IMR-90 (cell line): Measurements from ENCODE around the gene COL23A1. TPM values are rescaled to one million over a fixed set of nuclear protein-coding genes. Genes with fewer than 3 reads are reported as not detected.

Experiments used
- ATAC-seq: fragments of 200-7000 bp; cut with Tn5 transposase; 2 replicates; pipeline ENCODE4 v1.9.1; 2020; ENCODE audit warnings: low read depth, mild to moderate bottlenecking, moderate library complexity
- BruUV-seq: library from RNA; stranded (reverse); fragments of 400-500 nt; replicated peaks from 2 replicates; lab custom pipeline; 2021; lab: Mats Ljungman, UMichigan
- CTCF ChIA-PET: fragments of 300-600 bp; formaldehyde crosslinking; extraction: SDS; loops from one replicate; lab custom pipeline; 2021; ENCODE audit warnings: antibody characterized with exemption; lab: Yijun Ruan, JAX
- POLR2A ChIA-PET: fragments of 300-600 bp; sonication (Branson Sonifier 250); formaldehyde crosslinking; loops from one replicate; lab custom pipeline; 2022; ENCODE audit warnings: antibody characterized with exemption; ENCODE audit not compliant: unreplicated experiment; lab: Charles Lee
- DNase-seq: peaks from one replicate; pipeline ENCODE4 v3.0.0; 2013
- H2AFZ ChIP-seq: replicated peaks from 2 replicates; pipeline ENCODE3; 2013; ENCODE audit warnings: low read length, mild to moderate bottlenecking; ENCODE audit not compliant: poor library complexity
- H2AK5ac ChIP-seq: 2 replicates; pipeline ENCODE4 v1.6.1; 2013; ENCODE audit warnings: low read depth, low read length, inconsistent platforms
- H2AK9ac ChIP-seq: replicated peaks from 2 replicates; pipeline ENCODE3; 2013; ENCODE audit warnings: mild to moderate bottlenecking, low read depth, low read length, moderate library complexity; ENCODE audit not compliant: poor library complexity
- H2BK120ac ChIP-seq: 2 replicates; pipeline ENCODE4 v1.6.1; 2013; ENCODE audit warnings: low read depth, low read length, inconsistent platforms
- H2BK15ac ChIP-seq: 3 replicates; pipeline ENCODE4 v1.6.1; 2013; ENCODE audit warnings: low read depth, low read length, inconsistent platforms
- H2BK20ac ChIP-seq: 2 replicates; pipeline ENCODE4 v1.6.1; 2013; ENCODE audit warnings: low read depth, mild to moderate bottlenecking, inconsistent platforms, low read length, moderate library complexity
- H2BK5ac ChIP-seq: 2 replicates; pipeline ENCODE4 v1.6.1; 2013; ENCODE audit warnings: mild to moderate bottlenecking, low read depth, low read length, inconsistent platforms; ENCODE audit not compliant: poor library complexity, severe bottlenecking
- H3K14ac ChIP-seq: replicated peaks from 2 replicates; pipeline ENCODE4 v1.6.1; 2013; ENCODE audit warnings: low read depth, low read length, inconsistent platforms
- H3K18ac ChIP-seq: 2 replicates; pipeline ENCODE4 v1.6.1; 2013; ENCODE audit warnings: low read depth, low read length, control low read depth
- H3K23ac ChIP-seq: 2 replicates; pipeline ENCODE4 v1.6.1; 2013; ENCODE audit warnings: low read depth, low read length, inconsistent platforms
- H3K27ac ChIP-seq: 2 replicates; pipeline ENCODE4 v1.5.1; 2013; ENCODE audit warnings: mild to moderate bottlenecking, control low read depth, low read length; ENCODE audit not compliant: insufficient read depth
- H3K27me3 ChIP-seq: 2 replicates; pipeline ENCODE4 v1.6.1; 2013; ENCODE audit warnings: low read length; ENCODE audit not compliant: control insufficient read depth, insufficient read depth
- H3K36me3 ChIP-seq: 2 replicates; pipeline ENCODE4 v1.6.1; 2013; ENCODE audit warnings: low read length, mixed read lengths; ENCODE audit not compliant: control insufficient read depth, insufficient read depth
- H3K4ac ChIP-seq: 2 replicates; pipeline ENCODE4 v1.6.1; 2013; ENCODE audit warnings: low read depth, low read length, inconsistent platforms
- H3K4me1 ChIP-seq: 2 replicates; pipeline ENCODE4 v1.6.1; 2013; ENCODE audit warnings: low read length, mixed read lengths; ENCODE audit not compliant: control insufficient read depth, insufficient read depth
- H3K4me2 ChIP-seq: 2 replicates; pipeline ENCODE4 v1.6.1; 2013; ENCODE audit warnings: low read depth, mild to moderate bottlenecking, control low read depth, low read length, moderate library complexity
- H3K4me3 ChIP-seq: 2 replicates; pipeline ENCODE4 v1.5.1; 2013; ENCODE audit warnings: low read depth, mild to moderate bottlenecking, control low read depth, low read length, moderate library complexity; ENCODE audit not compliant: insufficient read depth
- H3K56ac ChIP-seq: 2 replicates; pipeline ENCODE4 v1.6.1; 2013; ENCODE audit warnings: low read length, inconsistent platforms; ENCODE audit not compliant: insufficient read depth; ENCODE audit errors: extremely low read depth
- H3K79me1 ChIP-seq, 2 experiments: 2 replicates each; pipeline ENCODE4 v1.6.1; 2013; ENCODE audit warnings: low read length in 2 of 2, inconsistent platforms in 1 of 2, low read depth in 1 of 2
- H3K9ac ChIP-seq: 2 replicates; pipeline ENCODE4 v1.6.1; 2013; ENCODE audit warnings: low read depth, low read length, control low read depth
- H3K9me1 ChIP-seq: 2 replicates; pipeline ENCODE4 v1.6.1; 2013; ENCODE audit warnings: low read length, inconsistent platforms; ENCODE audit not compliant: insufficient read depth
- H3K9me3 ChIP-seq: 2 replicates; pipeline ENCODE4 v1.6.1; 2013; ENCODE audit warnings: low read length; ENCODE audit not compliant: control insufficient read depth, insufficient read depth
- H4K20me1 ChIP-seq: 2 replicates; pipeline ENCODE4 v1.6.1; 2013; ENCODE audit warnings: low read length, inconsistent platforms; ENCODE audit not compliant: insufficient read depth
- H4K5ac ChIP-seq: 2 replicates; pipeline ENCODE4 v1.6.1; 2013; ENCODE audit warnings: mild to moderate bottlenecking, low read depth, low read length, control low read depth
- H4K8ac ChIP-seq, 2 experiments: 2 replicates each; pipeline ENCODE4 v1.6.1; 2013; ENCODE audit warnings: low read depth in 2 of 2, low read length in 2 of 2, control low read depth in 1 of 2, inconsistent platforms in 1 of 2
- H4K91ac ChIP-seq: 2 replicates; pipeline ENCODE4 v1.6.1; 2013; ENCODE audit warnings: low read depth, low read length, inconsistent platforms; ENCODE audit not compliant: insufficient read depth
- BHLHE40 ChIP-seq: fragments of 150-350 bp; IDR thresholded peaks from 2 replicates; pipeline ENCODE4 v1.6.1; 2016; ENCODE audit warnings: mild to moderate bottlenecking, low read depth, low read length
- CHD1 ChIP-seq: IDR thresholded peaks from 2 replicates; pipeline ENCODE4 v1.6.1; 2012; ENCODE audit warnings: low read depth, low read length, improper control_type of control experiment
- CTCF ChIP-seq: conservative IDR thresholded peaks from 2 replicates; pipeline ENCODE4 v1.5.1; 2012; ENCODE audit warnings: mild to moderate bottlenecking, low read depth, low read length, improper control_type of control experiment
- ELK1 ChIP-seq: fragments of 150-350 bp; IDR thresholded peaks from 2 replicates; pipeline ENCODE4 v1.6.1; 2016; ENCODE audit warnings: low read depth, mild to moderate bottlenecking, low read length, moderate library complexity, borderline replicate concordance
- FOS ChIP-seq: fragments of 150-350 bp; IDR thresholded peaks from 2 replicates; pipeline ENCODE4 v1.6.1; 2016; ENCODE audit warnings: low read depth, low read length
- MAFK ChIP-seq: IDR thresholded peaks from 2 replicates; pipeline ENCODE4 v1.6.1; 2012; ENCODE audit warnings: low read depth, low read length, improper control_type of control experiment
- MAZ ChIP-seq: IDR thresholded peaks from 2 replicates; pipeline ENCODE4 v1.6.1; 2012; ENCODE audit warnings: low read depth, mild to moderate bottlenecking, low read length, improper control_type of control experiment, moderate library complexity, borderline replicate concordance
- MXI1 ChIP-seq: IDR thresholded peaks from 2 replicates; pipeline ENCODE4 v1.6.1; 2012; ENCODE audit warnings: low read depth, mild to moderate bottlenecking, low read length, moderate library complexity, borderline replicate concordance
- POLR2A ChIP-seq: IDR thresholded peaks from 2 replicates; pipeline ENCODE4 v1.6.1; 2012; ENCODE audit warnings: mild to moderate bottlenecking, low read depth, low read length
- RCOR1 ChIP-seq: IDR thresholded peaks from 2 replicates; pipeline ENCODE4 v1.6.1; 2012; ENCODE audit warnings: mild to moderate bottlenecking, low read length, improper control_type of control experiment; ENCODE audit not compliant: insufficient replicate concordance
- WGBS, 2 experiments: methylation state at CpG; one replicate each; pipeline versions ENCODE4 v1.1.5 to v1.1.7; 2013; ENCODE audit warnings: missing lambda C conversion rate in 2 of 2; ENCODE audit not compliant: insufficient read length in 1 of 2; ENCODE audit errors: extremely low coverage in 2 of 2; 5-methylcytosine and 5-hydroxymethylcytosine counted together
- dilution Hi-C: fragments of 300-500 bp; cut with HindIII; formaldehyde crosslinking; loops from one replicate; pipeline ENCODE4 v1.14.3; 2018; ENCODE audit warnings: low sequenced_read_pairs; ENCODE audit not compliant: unreplicated experiment
- in situ Hi-C: fragments of 300-500 bp; cut with MboI; formaldehyde crosslinking; loops from 3 replicates; pipeline ENCODE4 v1.14.3; 2019; ENCODE audit warnings: low sequenced_read_pairs, inconsistent platforms, mixed read lengths
- intact Hi-C: fragments of 100-400 bp; cut with micrococcal nuclease; formaldehyde crosslinking; loops from 2 replicates; pipeline ENCODE4 v1.10.0; 2022
- polyA plus RNA-seq, 3 experiments: library from polyadenylated mRNA; depleted of rRNA; stranded (reverse); fragments of >200 nt; gene quantifications; 2 replicates each; pipeline ENCODE4 v1.2.3, GENCODE V29; 2012; ENCODE audit warnings: low replicate concordance in 1 of 3
- total RNA-seq: library from RNA; depleted of rRNA; stranded (reverse); fragments of >200 nt; gene quantifications from 2 replicates; pipeline ENCODE4 v1.2.3, GENCODE V29; 2012

Gene COL23A1
- total and polyA plus RNA-seq, 2 of the 4 experiments (the other 2 are of a cell fraction), result not detected

GRCh38 chr5:178418031-178418430 is 172.2 kb downstream of the COL23A1 start:
- Histone ChIP-seq H3K27me3 (no peaks in the 10 kb centered on the region), H4K5ac (no peak overlapping the region), H2AK9ac (no peak overlapping the region), H4K20me1 (no peaks in the 10 kb centered on the region), H3K56ac (no peak overlapping the region), H3K23ac (no peak overlapping the region), H3K36me3 (no peaks in the 10 kb centered on the region), H3K27ac (no peak overlapping the region), H3K9me3 (peaks cover 12% of the 10 kb centered on the region), H3K4me1 (no peaks in the 10 kb centered on the region), H2AFZ (no peak overlapping the region), H3K14ac (no peak overlapping the region), H3K9me1 (no peaks in the 10 kb centered on the region), H3K4me3 (no peak overlapping the region), H2BK20ac (no peak overlapping the region), H3K4ac (no peak overlapping the region), H3K4me2 (no peak overlapping the region), H3K9ac (no peak overlapping the region), H4K8ac (no peak overlapping the region), H2BK120ac (no peak overlapping the region), H3K79me1 (no peaks in the 10 kb centered on the region), H2BK15ac (no peak overlapping the region), H2AK5ac (no peak overlapping the region), H2BK5ac (no peak overlapping the region), H4K91ac (no peak overlapping the region), H3K18ac (no peak overlapping the region)
- ChIA-PET POLR2A (no interaction called here), CTCF (no interaction called here)
- no TSS peak for BruUV-seq
- dilution Hi-C loops, result no loop called here
- ATAC-seq, result no peak
- 71% methylated on average over 1 of the region's 2 CpGs; no CpG with 5 or more reads in 1 of the 2 experiments for WGBS, 2 experiments
- in situ Hi-C loops, result no loop called here
- TF ChIP-seq CTCF, result no peak
- no peak for TF ChIP-seq MAFK
- no peak for TF ChIP-seq BHLHE40
- no peak for TF ChIP-seq CHD1
- no peak for TF ChIP-seq ELK1
- no peak for TF ChIP-seq RCOR1
- no peak for TF ChIP-seq MXI1
- TF ChIP-seq POLR2A, result no peak
- TF ChIP-seq MAZ, result no peak
- TF ChIP-seq FOS, result no peak
- intact Hi-C loops, result no loop called here
- no peak for DNase-seq
